Adrenal gland (tissue), 12 donors: ENCODE data around the gene IRF4. TPM values are rescaled to one million over a fixed set of nuclear protein-coding genes. Genes with fewer than 3 reads are reported as not detected.

Experiments used
- DNase-seq, 7 donors: peaks; one replicate each; pipeline ENCODE4 v3.0.0-alpha.2; 2019 to 2020
- H3K27ac ChIP-seq, 5 donors: fragments of 200-600 bp; sonication (generic) in 4 of 5; 1 replicate in 3 of 5; 2 replicates in 2 of 5; pipeline versions ENCODE4 v1.5.1 to v1.8.0; 2016 to 2020; ENCODE audit warnings: mild to moderate bottlenecking in 1 of 5
- H3K27me3 ChIP-seq: fragments of 200-600 bp; 2 replicates; pipeline ENCODE4 v1.8.0; 2021
- H3K36me3 ChIP-seq, 2 donors: fragments of 200-600 bp; replicated peaks in 1 of 2; 1 replicate in 1 of 2; 2 replicates in 1 of 2; pipeline versions ENCODE4 v1.5.1 to v1.8.0; 2018 to 2022
- H3K4me1 ChIP-seq, 2 donors: fragments of 200-600 bp; replicated peaks in 1 of 2; 1 replicate in 1 of 2; 2 replicates in 1 of 2; pipeline versions ENCODE4 v1.5.1 to v1.8.0; 2018 to 2021
- H3K4me3 ChIP-seq, 4 donors: fragments of 200-600 bp; sonication (generic) in 3 of 4; one replicate each; pipeline ENCODE4 v1.5.1; 2016 to 2018
- H3K9me3 ChIP-seq, 3 donors: fragments of 200-600 bp; sonication (generic) in 1 of 3; replicated peaks in 1 of 3; 1 replicate in 2 of 3; 2 replicates in 1 of 3; pipeline versions ENCODE4 v1.5.1 to v1.8.0; 2016 to 2021
- CTCF ChIP-seq, 6 experiments: fragments of 450-650 bp in 4 of 6; fragments of 200-600 bp in 2 of 6; sonication (generic) in 1 of 6; IDR thresholded peaks; 1 replicate in 5 of 6; 2 replicates in 1 of 6; pipeline versions ENCODE4 v1.5.1 to v1.8.0; 2016 to 2021; ENCODE audit warnings: antibody characterized with exemption in 6 of 6, mild to moderate bottlenecking in 2 of 6, moderate library complexity in 1 of 6
- POLR2A ChIP-seq, 2 donors: fragments of 450-650 bp; IDR thresholded peaks; one replicate each; pipeline ENCODE4 v1.6.1; 2017; ENCODE audit warnings: antibody characterized with exemption in 2 of 2, mild to moderate bottlenecking in 2 of 2, moderate library complexity in 1 of 2
- WGBS, 4 donors: extraction: QIAGEN DNeasy Blood & Tissue Kit in 2 of 4; methylation state at CpG; one replicate each; pipeline versions ENCODE4 v1.1.5 to v1.1.7; 2013 to 2017; 5-methylcytosine and 5-hydroxymethylcytosine counted together
- intact Hi-C, 2 donors: fragments of 100-400 bp; cut with DNase I; formaldehyde crosslinking; loops; one replicate each; pipeline versions ENCODE4 v1.14.1 to v1.15.0; 2022 to 2023
- polyA plus RNA-seq, 3 donors: library from polyadenylated mRNA; stranded (reverse); fragments of 200-250 nt in 2 of 3; fragments of 350-450 nt in 1 of 3; fragmentation: Illumina TruSeq in 1 of 3; extraction: RNeasy Lipid Tissue Mini Kit (QIAGEN cat#74804) in 1 of 3; gene quantifications; one replicate each; pipeline ENCODE4 v1.2.3, GENCODE V29; 2013 to 2014
- total RNA-seq, 9 donors: library from RNA; depleted of rRNA in 4 of 9; stranded (reverse); fragments of >200 nt in 4 of 9; fragments of 120-200 nt in 1 of 9; fragmentation: NEBNext Ultra II Directional in 1 of 9; extraction: Animal tissue kit (Norgen Biotek cat#: 25700) in 1 of 9; gene quantifications; one replicate each; pipeline versions ENCODE4 v1.1.0 to v1.2.4, GENCODE V29; 2013 to 2023
- donor health status: healthy with polysubstance abuse.
- donor health status: Bipolar disorder and iron deficiency.
- donor health status: DM: yes; HTN: yes; CAD: no.
- donor health status: DM: no; HTN: no; CAD: no.
- donor health status: DM: no; HTN: no; CAD: no.
- donor health status: DM: yes; HTN: yes; CAD: no.

IRF4 gene
- total and polyA plus RNA-seq, 12 donors, result 0.06 to 1.5 (median 0.48) TPM; not detected in 1

- 82 to 94% (median 86%) methylated on average over 5 to 11 of the region's 11 CpGs for WGBS, 4 donors
- DNase-seq, result peak in 1 of 7 donors; percentile 13
- H3K4me3 ChIP-seq, result no peak overlapping the region
Observed at GRCh38 chr6:428047-428603, 36.6 kb downstream of the IRF4 start.

GRCh38 chr6:429515-430121 lies 38.1 kb downstream of the IRF4 start:
- TF ChIP-seq POLR2A (IDR thresholded peaks at IDR 0.05), result no peak
- no peak for TF ChIP-seq CTCF (IDR thresholded peaks at IDR 0.05)
- no peak for DNase-seq
- intact Hi-C loops, result no loop called here
- WGBS, 4 donors, result 73 to 81% (median 77%) methylated on average over 4 of the region's 4 CpGs
- Histone ChIP-seq H3K4me1 (no peaks in the 10 kb centered on the region), H3K9me3 (no peaks in the 10 kb centered on the region), H3K27me3 (no peaks in the 10 kb centered on the region), H3K27ac (no peak overlapping the region), H3K4me3 (no peak overlapping the region), H3K36me3 (no peaks in the 10 kb centered on the region)

More at GRCh38 chr6:428047-428603, 36.6 kb downstream of the IRF4 start:
- intact Hi-C loops, result no loop called here
- Histone ChIP-seq H3K36me3 (no peaks in the 10 kb centered on the region), H3K9me3 (no peaks in the 10 kb centered on the region), H3K4me1 (no peaks in the 10 kb centered on the region), H3K27ac (no peak overlapping the region), H3K27me3 (no peaks in the 10 kb centered on the region)
- no peak for TF ChIP-seq CTCF (IDR thresholded peaks at IDR 0.05)
- no peak for TF ChIP-seq POLR2A (IDR thresholded peaks at IDR 0.05)

GRCh38 chr6:431504-431903 lies 40.0 kb downstream of the IRF4 start:
- Histone ChIP-seq H3K27me3 (no peaks in the 10 kb centered on the region), H3K27ac (no peak overlapping the region), H3K36me3 (no peaks in the 10 kb centered on the region), H3K4me3 (no peak overlapping the region), H3K4me1 (no peaks in the 10 kb centered on the region), H3K9me3 (no peaks in the 10 kb centered on the region)
- intact Hi-C loops, result no loop called here
- TF ChIP-seq POLR2A (IDR thresholded peaks at IDR 0.05) (no peak), CTCF (IDR thresholded peaks at IDR 0.05) (no peak)
- 79 to 85% (median 83%) methylated on average over 10 of the region's 10 CpGs for WGBS, 4 donors
- DNase-seq, result peak in 2 of 7 donors; percentile 2 to 33

GRCh38 chr6:431986-432385 lies 40.4 kb downstream of the IRF4 start:
- Histone ChIP-seq H3K9me3 (no peaks in the 10 kb centered on the region), H3K4me3 (no peak overlapping the region), H3K27me3 (no peaks in the 10 kb centered on the region), H3K4me1 (no peaks in the 10 kb centered on the region), H3K36me3 (no peaks in the 10 kb centered on the region), H3K27ac (no peak overlapping the region)
- intact Hi-C loops, result no loop called here
- peak in 2 of 7 donors; percentile 1 to 36 for DNase-seq
- WGBS, 4 donors, result 61 to 76% (median 72%) methylated on average over 3 to 6 of the region's 6 CpGs
- no peak for TF ChIP-seq CTCF (IDR thresholded peaks at IDR 0.05)
- no peak for TF ChIP-seq POLR2A (IDR thresholded peaks at IDR 0.05)
